Natural killer cell treated with Interleukin-12 subunit alpha and Interleukin-12 subunit beta and Interleukin-15 and Interleukin-18, amount 100 ng/mL, for 72 hours (primary cell): ENCODE results near the gene RSPH3. TPM values are rescaled to one million over a fixed set of nuclear protein-coding genes. Genes with fewer than 3 reads are reported as not detected.
A peak's percentile ranks its signal among the peaks of the same experiment; 100 is the strongest.
"Not testable (repeated sequence)": the region's sequence is repeated elsewhere in the genome, so short reads cannot be mapped to it uniquely, and the experiment has no call there.

Experiments used
- ATAC-seq, 2 donors: fragments of 150-1000 bp; cut with Tn5 transposase in 1 of 2; sonication (Bioruptor Pico), chemical (Tn5 transposase) in 1 of 2; 2 replicates each; pipeline ENCODE4 v1.10.0; 2021
- DNase-seq: peaks from one replicate; pipeline ENCODE4 v3.0.0; 2022; ENCODE audit warnings: low spot score
- H3K27ac Mint-ChIP-seq, 2 donors: 1 replicate in 1 of 2; 2 replicates in 1 of 2; pipeline ENCODE4 v1.8.0; 2022; ENCODE audit warnings: mixed read lengths in 2 of 2, mild to moderate bottlenecking in 1 of 2, moderate library complexity in 1 of 2
- H3K27me3 Mint-ChIP-seq, 2 donors: 1 replicate in 1 of 2; 2 replicates in 1 of 2; pipeline ENCODE4 v1.8.0; 2022; ENCODE audit warnings: mixed read lengths in 2 of 2
- H3K36me3 Mint-ChIP-seq: one replicate; pipeline ENCODE4 v1.8.0; 2022; ENCODE audit warnings: mixed read lengths
- H3K4me1 Mint-ChIP-seq, 2 donors: 1 replicate in 1 of 2; 2 replicates in 1 of 2; pipeline ENCODE4 v1.8.0; 2022; ENCODE audit warnings: low read depth in 2 of 2, mixed read lengths in 2 of 2, mild to moderate bottlenecking in 1 of 2
- H3K4me3 Mint-ChIP-seq: one replicate; pipeline ENCODE4 v1.8.0; 2022; ENCODE audit warnings: mixed read lengths
- H3K9me3 Mint-ChIP-seq: 2 replicates; pipeline ENCODE4 v1.8.0; 2022; ENCODE audit warnings: mixed read lengths
- total RNA-seq, 2 donors: library from RNA; stranded (reverse); gene quantifications; one replicate each; pipeline ENCODE4 v1.2.3, GENCODE V29; 2022

The RSPH3 gene
- total RNA-seq, 2 donors from 2014 or later, result 1.9 to 2.4 TPM

DNA sequence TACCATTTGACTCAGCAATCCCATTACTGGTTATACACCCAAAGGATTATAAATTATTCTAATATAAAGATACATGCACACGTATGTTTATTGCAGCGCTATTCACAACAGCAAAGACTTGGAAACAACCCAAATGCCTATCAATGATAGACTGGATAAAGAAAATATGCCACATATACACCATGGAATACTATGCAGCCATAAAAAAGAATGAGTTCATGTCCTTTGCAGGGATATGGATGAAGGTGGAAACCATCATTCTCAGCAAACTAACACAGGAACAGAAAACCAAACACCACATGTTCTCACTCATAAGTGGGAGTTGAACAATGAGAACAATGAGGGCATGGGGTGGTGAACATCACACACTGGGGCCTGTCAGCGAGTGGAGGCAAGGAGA is 48.0 kb downstream of the RSPH3 start:
- H3K4me1 Mint-ChIP-seq, H3K4me3 Mint-ChIP-seq, ATAC-seq: not testable (repeated sequence)

GRCh38 chr6:158951565-158951964 is 48.4 kb downstream of the RSPH3 start:
- not testable (repeated sequence) for H3K36me3 Mint-ChIP-seq, H3K4me1 Mint-ChIP-seq, DNase-seq, H3K4me3 Mint-ChIP-seq, H3K27me3 Mint-ChIP-seq, H3K27ac Mint-ChIP-seq, ATAC-seq, H3K9me3 Mint-ChIP-seq

More for the DNA sequence above, 48.0 kb downstream of the RSPH3 start:
- not testable (repeated sequence) for H3K36me3 Mint-ChIP-seq, H3K27ac Mint-ChIP-seq, DNase-seq, H3K9me3 Mint-ChIP-seq, H3K27me3 Mint-ChIP-seq

GRCh38 chr6:158947284-158947683 is 52.7 kb downstream of the RSPH3 start:
- H3K27me3 Mint-ChIP-seq, result peaks cover 0 to 9% of the 10 kb centered on the region in 2 donors
- no peak overlapping the region for H3K27ac Mint-ChIP-seq
- DNase-seq (no peak), ATAC-seq (no peak)
- no peak overlapping the region for H3K4me3 Mint-ChIP-seq
- no peaks in the 10 kb centered on the region for H3K4me1 Mint-ChIP-seq
- no peaks in the 10 kb centered on the region for H3K36me3 Mint-ChIP-seq
- H3K9me3 Mint-ChIP-seq, result no peaks in the 10 kb centered on the region

DNA sequence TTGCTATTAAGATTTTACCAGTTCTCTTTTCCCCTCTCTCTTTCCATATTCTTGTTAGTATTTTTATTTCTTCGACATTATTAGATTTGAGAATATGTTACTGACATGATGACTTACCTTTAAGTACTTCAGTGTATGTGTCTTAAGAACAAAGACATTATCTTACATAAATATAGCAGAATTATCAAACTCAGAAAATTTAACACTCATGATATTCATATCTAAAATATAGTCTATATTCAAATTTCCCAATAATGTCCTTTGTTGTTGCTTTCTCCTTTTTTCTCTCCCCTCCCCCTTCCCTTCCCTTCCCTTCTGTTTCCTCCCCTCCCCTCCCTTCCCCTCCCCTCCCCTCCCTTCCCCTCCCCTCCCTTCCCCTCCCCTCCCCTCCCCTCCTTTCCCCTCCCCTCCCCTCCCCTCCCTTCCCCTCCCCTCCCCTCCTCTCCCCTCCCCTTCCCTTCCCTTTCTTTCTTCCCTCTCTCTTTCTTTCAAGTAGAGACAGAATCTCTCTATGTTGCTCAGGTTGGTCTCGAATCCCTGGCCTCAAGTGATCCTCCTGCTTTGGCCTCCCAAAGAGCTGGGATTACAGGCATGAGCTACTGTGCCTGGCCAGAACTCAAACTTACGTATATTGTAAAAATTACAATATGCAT is 56.5 kb downstream of the RSPH3 start:
- ATAC-seq, result no peak
- peaks cover 11 to 14% of the 10 kb centered on the region in 2 donors for H3K4me1 Mint-ChIP-seq
- no peaks in the 10 kb centered on the region for H3K9me3 Mint-ChIP-seq
- H3K4me3 Mint-ChIP-seq, result no peak overlapping the region
- H3K36me3 Mint-ChIP-seq, result no peaks in the 10 kb centered on the region
- DNase-seq, result no peak
- H3K27me3 Mint-ChIP-seq, result peaks cover 8 to 23% of the 10 kb centered on the region in 2 donors
- H3K27ac Mint-ChIP-seq, result no peak overlapping the region

DNA sequence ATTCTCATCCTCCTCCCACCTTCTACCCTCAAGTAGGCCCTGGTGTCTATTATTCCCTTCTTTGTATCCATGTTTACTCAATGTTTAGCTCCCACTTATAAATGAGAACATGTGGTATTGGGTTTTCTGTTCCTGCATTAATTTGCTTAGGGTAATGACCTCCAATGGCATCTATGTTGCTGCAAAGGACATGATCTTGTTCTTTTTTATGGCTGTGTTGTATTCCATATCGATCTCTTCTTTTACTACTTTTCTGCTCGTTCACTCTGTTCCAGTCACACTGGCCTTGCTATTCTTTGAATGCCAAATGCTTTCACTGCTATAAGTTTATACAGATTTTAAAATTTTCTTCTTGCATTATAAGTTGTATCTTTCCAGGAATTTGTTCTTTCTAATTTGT is 57.7 kb downstream of the RSPH3 start:
- Mint-ChIP-seq H3K9me3 (no peaks in the 10 kb centered on the region), H3K27ac (no peak overlapping the region), H3K36me3 (no peaks in the 10 kb centered on the region), H3K4me1 (peaks cover 11 to 17% of the 10 kb centered on the region in 2 donors), H3K27me3 (peaks cover 12 to 23% of the 10 kb centered on the region in 2 donors), H3K4me3 (no peak overlapping the region)
- DNase-seq (no peak), ATAC-seq (no peak)

DNA sequence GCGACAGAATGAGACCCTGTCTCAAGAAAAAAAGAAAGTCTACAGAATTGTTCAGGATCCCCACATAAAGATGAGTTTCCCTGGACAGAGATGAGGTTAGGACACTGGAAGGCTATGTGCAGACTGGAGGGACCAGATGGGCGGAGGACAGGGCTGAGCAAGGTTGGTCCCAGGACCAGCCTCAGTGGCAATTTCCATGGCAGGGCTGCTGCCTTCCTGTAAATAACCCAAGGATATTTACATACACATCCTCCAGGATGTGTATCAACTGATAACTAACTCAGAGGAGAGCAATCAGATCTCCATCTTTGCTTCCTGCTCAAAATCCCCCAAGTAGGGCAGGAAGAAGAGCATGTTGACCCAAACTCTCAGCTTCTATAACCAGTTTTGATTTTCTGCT is 58.8 kb downstream of the RSPH3 start:
- no peak for DNase-seq
- H3K9me3 Mint-ChIP-seq, result no peaks in the 10 kb centered on the region
- no peak for ATAC-seq
- peaks cover 12 to 23% of the 10 kb centered on the region in 2 donors for H3K27me3 Mint-ChIP-seq
- no peak overlapping the region for H3K4me3 Mint-ChIP-seq
- peaks cover 11 to 17% of the 10 kb centered on the region in 2 donors for H3K4me1 Mint-ChIP-seq
- H3K36me3 Mint-ChIP-seq, result no peaks in the 10 kb centered on the region
- no peak overlapping the region for H3K27ac Mint-ChIP-seq

- H3K9me3 Mint-ChIP-seq, result no peaks in the 10 kb centered on the region
- peaks cover 12 to 23% of the 10 kb centered on the region in 2 donors for H3K27me3 Mint-ChIP-seq
- peaks cover 11 to 17% of the 10 kb centered on the region in 2 donors for H3K4me1 Mint-ChIP-seq
- ATAC-seq (peak; percentile 41 to 72), DNase-seq (no peak)
- H3K36me3 Mint-ChIP-seq, result no peaks in the 10 kb centered on the region
- H3K27ac Mint-ChIP-seq, result peak overlapping the region in 1 of 2 donors; percentile 36
- H3K4me3 Mint-ChIP-seq, result peak overlapping the region; percentile 69
Measured at GRCh38 chr6:158939255-158940159, 60.5 kb downstream of the RSPH3 start.

DNA sequence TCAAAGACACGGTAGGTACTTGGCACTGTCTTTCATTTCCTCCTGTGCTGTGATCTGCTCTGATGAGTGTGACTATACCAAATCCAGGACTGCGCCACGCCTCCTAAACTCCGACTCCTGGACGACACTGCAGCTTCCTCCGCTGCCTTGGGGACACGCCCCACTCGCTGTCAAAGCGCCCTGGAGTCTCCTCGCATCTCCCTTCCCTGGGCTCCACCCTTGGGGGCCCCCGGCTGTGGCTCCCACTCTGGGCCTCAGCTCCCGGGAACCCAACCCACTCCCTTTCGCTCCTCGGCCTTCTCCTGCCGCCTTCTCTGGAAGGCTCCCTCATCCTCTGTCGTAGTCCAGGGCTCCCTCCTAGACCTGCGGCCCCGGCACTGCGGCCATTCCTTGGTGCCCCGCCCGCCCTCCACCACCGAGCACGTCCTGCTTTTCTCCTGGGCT is 61.2 kb downstream of the RSPH3 start:
- no peaks in the 10 kb centered on the region for H3K9me3 Mint-ChIP-seq
- no peak overlapping the region for H3K27ac Mint-ChIP-seq
- peaks cover 12 to 23% of the 10 kb centered on the region in 2 donors for H3K27me3 Mint-ChIP-seq
- H3K36me3 Mint-ChIP-seq, result no peaks in the 10 kb centered on the region
- no peak for DNase-seq
- ATAC-seq, result peak; percentile 41 to 50
- H3K4me1 Mint-ChIP-seq, result peaks cover 11 to 17% of the 10 kb centered on the region in 2 donors
- peak overlapping the region; percentile 69 for H3K4me3 Mint-ChIP-seq

DNA sequence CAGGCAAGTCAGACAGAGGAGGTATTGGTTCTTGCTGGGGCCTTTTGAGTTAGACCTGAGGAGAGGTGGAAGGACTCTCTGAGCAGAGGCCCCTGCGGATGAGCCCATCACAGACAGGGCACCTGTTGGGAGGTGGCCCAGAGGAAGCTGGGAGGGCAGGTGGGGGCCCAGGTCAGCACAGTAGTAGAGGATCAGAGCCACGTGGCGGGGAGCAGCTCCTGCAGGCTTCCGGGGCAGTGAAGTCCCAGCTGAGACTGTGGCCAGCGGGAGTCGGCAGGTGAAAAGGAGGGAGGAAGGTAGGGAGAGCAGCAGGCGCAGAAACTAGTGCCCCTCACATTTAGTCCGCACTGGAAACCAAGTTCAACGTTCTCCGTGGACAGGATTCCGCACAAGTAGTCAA is 61.8 kb downstream of the RSPH3 start:
- Mint-ChIP-seq H3K4me3 (no peak overlapping the region), H3K27ac (no peak overlapping the region), H3K4me1 (peaks cover 11 to 17% of the 10 kb centered on the region in 2 donors), H3K27me3 (peaks cover 12 to 23% of the 10 kb centered on the region in 2 donors), H3K9me3 (no peaks in the 10 kb centered on the region), H3K36me3 (no peaks in the 10 kb centered on the region)
- no peak for DNase-seq
- peak in 1 of 2 donors; percentile 27 for ATAC-seq

DNA sequence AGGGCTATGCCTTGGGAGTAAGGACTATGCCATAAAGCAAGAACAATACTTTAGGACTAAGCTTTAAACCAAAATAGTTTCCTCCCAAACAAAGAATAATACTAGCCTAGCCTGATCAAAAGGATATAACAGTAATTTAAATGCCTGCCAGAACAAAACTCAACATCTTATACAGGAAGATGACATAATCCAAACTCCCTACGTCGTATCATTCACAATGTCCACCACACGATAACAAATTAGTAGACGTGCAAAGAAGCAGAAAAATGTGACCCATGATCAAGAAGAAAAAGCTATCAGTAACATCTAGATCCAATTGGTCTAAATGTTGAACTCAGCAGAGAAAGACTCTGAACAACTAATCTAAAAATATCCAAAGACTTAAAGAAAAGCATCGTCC is 65.8 kb downstream of the RSPH3 start:
- Mint-ChIP-seq H3K27ac (no peak overlapping the region), H3K4me1 (peaks cover 3 to 9% of the 10 kb centered on the region in 2 donors), H3K36me3 (no peaks in the 10 kb centered on the region), H3K4me3 (no peak overlapping the region), H3K9me3 (no peaks in the 10 kb centered on the region), H3K27me3 (peaks cover 2 to 4% of the 10 kb centered on the region in 2 donors)
- DNase-seq (no peak), ATAC-seq (no peak)

DNA sequence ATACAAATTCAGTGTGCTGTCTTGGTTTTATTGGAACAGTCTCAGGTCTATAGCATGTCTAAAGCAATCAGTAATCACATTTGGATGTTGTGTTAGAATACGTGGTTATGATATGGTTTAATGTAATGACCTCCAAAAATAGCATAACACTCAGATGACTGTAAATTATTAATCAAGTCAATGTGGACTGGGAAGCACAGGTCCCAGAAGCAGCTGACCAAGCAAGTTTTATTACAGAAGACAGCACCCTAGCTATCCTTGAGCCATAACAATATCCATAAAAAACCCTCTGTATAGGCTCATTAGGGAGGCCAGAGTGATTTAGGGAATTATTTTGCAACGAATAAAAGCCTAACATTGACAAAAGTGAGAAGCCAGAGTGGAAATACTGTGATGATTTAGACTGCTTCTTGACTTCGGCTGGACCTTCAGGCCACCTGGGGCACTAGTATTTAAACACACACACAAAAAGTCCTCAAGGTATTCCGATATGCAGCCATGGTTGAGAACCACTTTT is 66.9 kb downstream of the RSPH3 start:
- no peaks in the 10 kb centered on the region for H3K36me3 Mint-ChIP-seq
- ATAC-seq, result no peak
- H3K4me3 Mint-ChIP-seq, result no peak overlapping the region
- H3K27ac Mint-ChIP-seq, result no peak overlapping the region
- DNase-seq, result no peak
- H3K9me3 Mint-ChIP-seq, result no peaks in the 10 kb centered on the region
- peaks cover 0 to 1% of the 10 kb centered on the region in 2 donors for H3K4me1 Mint-ChIP-seq
- H3K27me3 Mint-ChIP-seq, result peaks cover 0 to 3% of the 10 kb centered on the region in 2 donors

DNA sequence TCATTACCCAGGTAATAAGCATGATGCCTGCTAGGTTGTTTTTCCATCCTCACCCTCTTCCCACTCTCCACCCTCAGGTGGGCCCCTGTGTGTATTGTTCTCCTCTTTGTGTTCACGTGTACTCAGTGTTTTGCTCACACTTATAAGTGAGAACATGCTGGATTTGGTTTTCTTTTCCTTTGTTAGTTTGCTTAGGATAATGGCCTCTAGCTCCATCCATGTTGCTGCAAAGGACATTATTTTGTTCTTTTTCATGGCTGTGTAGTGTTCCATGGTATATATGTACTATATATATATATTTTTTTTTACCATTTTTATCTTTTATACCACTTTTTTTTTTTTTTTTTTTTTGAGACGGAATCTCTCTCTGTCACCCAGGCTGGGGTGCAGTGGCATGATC is 71.9 kb downstream of the RSPH3 start:
- H3K36me3 Mint-ChIP-seq, result no peaks in the 10 kb centered on the region
- H3K4me3 Mint-ChIP-seq, result no peak overlapping the region
- ATAC-seq, result no peak
- no peak for DNase-seq
- H3K27ac Mint-ChIP-seq, result no peak overlapping the region
- no peaks in the 10 kb centered on the region for H3K9me3 Mint-ChIP-seq
- no peaks in the 10 kb centered on the region for H3K27me3 Mint-ChIP-seq
- H3K4me1 Mint-ChIP-seq, result peaks cover 0 to 3% of the 10 kb centered on the region in 2 donors

DNA sequence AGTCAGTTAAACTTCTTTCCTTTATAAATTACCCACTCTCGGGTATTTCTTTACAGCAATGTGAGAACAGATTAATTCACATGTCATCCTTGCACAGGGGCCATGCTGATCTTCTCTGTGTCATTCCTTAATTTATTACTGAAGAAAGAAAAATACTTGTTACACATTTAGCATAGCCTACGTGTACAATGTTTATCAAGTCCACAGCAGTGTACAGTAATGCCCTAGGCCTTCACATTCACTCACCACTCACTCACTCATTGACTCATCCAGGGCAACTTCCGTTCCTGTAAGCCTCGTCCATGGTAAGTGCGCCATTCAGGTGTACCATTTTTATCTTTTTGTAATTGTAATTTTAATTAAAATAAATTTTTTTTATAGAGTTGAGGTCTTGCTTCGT is 73.6 kb downstream of the RSPH3 start:
- peaks cover 0 to 3% of the 10 kb centered on the region in 2 donors for H3K4me1 Mint-ChIP-seq
- no peaks in the 10 kb centered on the region for H3K9me3 Mint-ChIP-seq
- no peak for DNase-seq
- ATAC-seq, result no peak
- H3K4me3 Mint-ChIP-seq, result no peak overlapping the region
- H3K27me3 Mint-ChIP-seq, result no peaks in the 10 kb centered on the region
- no peak overlapping the region for H3K27ac Mint-ChIP-seq
- H3K36me3 Mint-ChIP-seq, result no peaks in the 10 kb centered on the region
